ENCODE data around the gene TSPEAR. TPM values are rescaled to one million over a fixed set of nuclear protein-coding genes. Genes with fewer than 3 reads are reported as not detected.

TSPEAR gene
- total RNA-seq, 1 donor from 2014 or later: 0.34 TPM

GRCh38 chr21:44616591-44616926, 94.8 kb downstream of the TSPEAR start:
- H3K4me1 Mint-ChIP-seq (ENCODE audit: unreplicated experiment): no peaks in the 10 kb centered on the region
- H3K36me3 Mint-ChIP-seq: no peaks in the 10 kb centered on the region
- no peaks in the 10 kb centered on the region for H3K9me3 Mint-ChIP-seq

GRCh38 chr21:44615911-44616590, 95.3 kb downstream of the TSPEAR start:
- Mint-ChIP-seq H3K27ac (no peak overlapping the region), H3K9me3 (no peaks in the 10 kb centered on the region), H3K36me3 (no peaks in the 10 kb centered on the region), H3K27me3 (peaks cover 6% of the 10 kb centered on the region), H3K4me1 (ENCODE audit: unreplicated experiment) (no peaks in the 10 kb centered on the region), H3K4me3 (no peak overlapping the region)
- no peak for DNase-seq (ENCODE audit: extremely low spot score, unreplicated experiment)
- no peak for TF ChIP-seq CTCF (conservative IDR thresholded peaks at IDR 0.05)

More at GRCh38 chr21:44616591-44616926, 94.8 kb downstream of the TSPEAR start:
- no peak overlapping the region for H3K4me3 Mint-ChIP-seq
- no peak for DNase-seq (ENCODE audit: extremely low spot score, unreplicated experiment)
- TF ChIP-seq CTCF (conservative IDR thresholded peaks at IDR 0.05): no peak
- H3K27ac Mint-ChIP-seq: no peak overlapping the region
- H3K27me3 Mint-ChIP-seq: peaks cover 6% of the 10 kb centered on the region

- DNase-seq (ENCODE audit: extremely low spot score, unreplicated experiment): no peak
- no peaks in the 10 kb centered on the region for H3K9me3 Mint-ChIP-seq
- H3K36me3 Mint-ChIP-seq: no peaks in the 10 kb centered on the region
- no peak overlapping the region for H3K4me3 Mint-ChIP-seq
- peaks cover 6% of the 10 kb centered on the region for H3K27me3 Mint-ChIP-seq
- TF ChIP-seq CTCF (conservative IDR thresholded peaks at IDR 0.05): no peak
- no peaks in the 10 kb centered on the region for H3K4me1 Mint-ChIP-seq (ENCODE audit: unreplicated experiment)
- H3K27ac Mint-ChIP-seq: no peak overlapping the region
These were observed 95.9 kb downstream of the TSPEAR start for GRCh38 chr21:44615466-44615865.

GRCh38 chr21:44614961-44615391, 96.4 kb downstream of the TSPEAR start:
- TF ChIP-seq CTCF (conservative IDR thresholded peaks at IDR 0.05): no peak
- H3K4me3 Mint-ChIP-seq: no peak overlapping the region
- DNase-seq (ENCODE audit: extremely low spot score, unreplicated experiment): no peak
- H3K4me1 Mint-ChIP-seq (ENCODE audit: unreplicated experiment): no peaks in the 10 kb centered on the region
- H3K27ac Mint-ChIP-seq: no peak overlapping the region
- H3K9me3 Mint-ChIP-seq: no peaks in the 10 kb centered on the region
- no peaks in the 10 kb centered on the region for H3K36me3 Mint-ChIP-seq
- H3K27me3 Mint-ChIP-seq: peaks cover 6% of the 10 kb centered on the region

GRCh38 chr21:44614161-44614631, 97.2 kb downstream of the TSPEAR start:
- Mint-ChIP-seq H3K27ac (no peak overlapping the region), H3K4me3 (no peak overlapping the region), H3K4me1 (ENCODE audit: unreplicated experiment) (no peaks in the 10 kb centered on the region), H3K9me3 (peaks cover 8% of the 10 kb centered on the region), H3K27me3 (peaks cover 6% of the 10 kb centered on the region), H3K36me3 (no peaks in the 10 kb centered on the region)
- peak; percentile 59 for DNase-seq (ENCODE audit: extremely low spot score, unreplicated experiment)
- no peak for TF ChIP-seq CTCF (conservative IDR thresholded peaks at IDR 0.05)

Data from type B pancreatic cell (in vitro differentiated cells).